Cardiac septum (tissue), 1 donor: ENCODE measurements around the gene C1QTNF4. TPM values are rescaled to one million over a fixed set of nuclear protein-coding genes. Genes with fewer than 3 reads are reported as not detected.
"Not testable (repeated sequence)": the region's sequence is repeated elsewhere in the genome, so short reads cannot be mapped to it uniquely, and the experiment has no call there.

Source experiments
- DNase-seq: peaks from one replicate; pipeline ENCODE4 v3.0.0-alpha.2; 2020; ENCODE audit warnings: low spot score
- intact Hi-C: fragments of 100-400 bp; cut with DNase I; formaldehyde crosslinking; loops from one replicate; pipeline ENCODE4 v1.14.0; 2022
- long read RNA-seq: library from polyadenylated mRNA; unstranded; transcript quantifications from one replicate; pipeline ENCODE4 v2.0.0, GENCODE V29; 2021
- total RNA-seq: library from RNA; stranded (reverse); fragmentation: NEBNext Ultra II Directional; extraction: Animal tissue kit (Norgen Biotek cat#: 25700); gene quantifications from one replicate; pipeline ENCODE4 v1.2.1, GENCODE V29; 2021
- donor health status: DM: no; HTN: no; CAD: no.

Gene C1QTNF4
- 0.51 TPM for total RNA-seq
- long read RNA-seq, partial matches to known transcripts, result 0 of 1 reads
- long read RNA-seq, other reads (novel, unspliced or antisense), result 1 of 1 reads

DNA sequence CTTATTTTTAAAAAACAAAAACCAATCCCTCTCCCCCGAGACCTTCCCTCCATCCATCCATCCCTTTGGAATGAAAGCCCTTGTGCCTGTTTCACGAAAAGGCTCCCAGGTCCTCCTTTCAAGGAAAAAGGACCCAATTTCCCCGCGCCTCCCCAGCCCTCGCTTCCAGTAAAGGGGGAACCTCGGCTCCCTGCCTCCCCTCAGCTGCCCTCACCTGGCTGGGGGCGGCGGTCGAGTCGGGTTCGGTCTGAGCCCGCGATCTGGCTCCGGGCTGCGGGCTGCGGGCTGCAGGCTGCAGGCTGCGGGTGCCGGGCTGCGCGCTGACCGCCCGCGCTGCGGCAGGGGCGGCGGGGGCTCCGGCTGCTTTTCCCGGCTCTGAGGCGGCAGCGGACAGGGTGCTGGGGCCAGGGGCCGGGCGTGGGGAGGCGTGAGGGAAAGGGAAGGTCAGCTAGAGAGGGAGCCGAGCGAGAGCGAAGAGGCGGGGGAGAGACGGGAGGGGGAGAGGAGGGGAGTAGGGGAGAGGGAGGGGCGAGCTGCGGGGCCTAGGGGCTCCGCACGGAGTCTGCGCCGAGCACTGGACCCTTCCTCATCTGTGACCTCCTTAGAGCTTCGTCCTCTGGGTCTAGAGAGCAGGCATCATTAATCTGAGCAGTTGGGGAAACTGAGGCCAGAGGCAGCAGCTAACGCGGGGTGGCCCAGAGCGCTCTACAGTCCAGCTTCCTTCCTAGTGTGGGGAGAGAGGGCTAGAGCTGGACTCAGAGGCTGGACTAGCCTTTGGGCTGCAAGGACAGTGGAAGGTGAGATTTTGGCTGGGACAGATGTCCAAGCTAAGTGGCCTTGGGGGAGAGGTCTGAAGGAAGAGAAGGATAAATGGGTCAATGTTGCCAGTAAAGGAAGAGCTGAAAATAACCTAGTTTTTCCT lies at the start of gene C1QTNF4:
TSS of gene C1QTNF4 (minus strand) at position 478 of the 922 bp plus-strand sequence. CDS start 3,601 bp downstream, outside the sequence.
- DNase-seq, result no peak
- intact Hi-C loops, result no loop called here

DNA sequence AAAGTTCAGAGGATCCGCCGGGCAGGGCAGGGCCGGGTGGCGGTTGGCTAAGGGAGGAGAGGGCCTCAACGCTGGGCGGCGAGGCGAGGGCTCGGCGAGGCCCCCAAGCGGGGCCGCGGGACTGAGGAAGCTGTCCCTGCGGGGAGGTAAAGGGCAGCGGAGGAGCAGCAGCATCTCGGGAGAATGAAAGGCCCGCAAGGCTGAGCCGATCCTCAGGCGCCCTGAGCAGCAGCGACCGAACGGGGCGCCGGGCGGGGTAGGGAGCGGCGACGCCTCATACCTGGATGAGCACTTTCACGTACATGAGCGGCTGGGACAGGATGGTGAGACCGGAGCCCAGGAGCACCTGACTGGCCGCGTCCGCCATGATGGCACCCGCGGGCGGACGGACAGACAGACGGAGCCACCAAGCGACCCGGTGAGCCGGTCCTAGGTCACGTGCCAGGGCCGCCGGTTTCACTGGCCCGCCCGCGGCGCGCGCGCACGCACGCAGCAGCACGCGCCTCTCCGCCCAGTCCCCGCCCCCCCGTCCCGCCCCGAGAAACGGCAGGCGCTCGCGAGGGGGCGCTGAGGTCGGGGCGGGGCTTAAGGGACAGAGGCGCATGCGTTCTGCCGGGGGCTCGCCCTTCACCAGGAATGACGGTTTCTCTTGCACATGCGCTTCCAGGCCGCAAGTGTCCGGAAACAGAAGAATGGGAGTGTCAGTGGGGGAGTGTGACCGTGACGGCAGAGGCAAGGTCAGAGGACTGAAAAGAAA lies 48.1 kb upstream of the C1QTNF4 start, which contains the start of gene MTCH2:
TSS of gene MTCH2 (minus strand) at position 461 of the 757 bp plus-strand sequence. CDS start at position 367, 94 bp downstream.
- intact Hi-C loops, result loop anchor here (2.0 kb wide), 1 partner anchor 207 kb away; the partner anchor contains the start of gene NUP160
- peak; percentile 98 for DNase-seq

DNA sequence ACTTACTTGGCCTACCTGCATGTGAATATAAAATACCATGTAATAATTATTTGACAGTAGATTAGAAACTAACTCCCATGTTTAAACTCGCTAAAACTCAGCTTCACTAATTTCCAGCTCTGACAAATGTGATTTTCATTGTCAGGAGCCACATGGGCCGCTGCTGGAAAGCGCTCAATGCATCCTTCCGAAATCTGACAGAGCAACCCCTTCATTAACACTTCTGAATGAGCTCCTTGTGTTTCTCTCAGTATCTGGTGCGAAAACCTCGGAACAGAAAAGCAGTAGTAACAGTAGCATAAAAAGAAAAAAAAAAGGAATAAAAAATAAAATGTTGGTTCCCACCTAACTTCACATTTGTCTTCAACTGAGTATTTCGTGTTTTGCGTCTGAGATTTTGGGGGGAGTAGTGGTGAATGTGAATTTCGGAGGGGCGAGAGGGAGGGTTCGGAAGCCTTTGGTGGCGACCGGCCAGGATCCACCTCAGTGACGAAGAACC lies 47.4 kb upstream of the C1QTNF4 start:
- DNase-seq, result no peak
- intact Hi-C loops, result loop anchor here (2.0 kb wide), 1 partner anchor 207 kb away; the partner anchor contains the start of gene NUP160

DNA sequence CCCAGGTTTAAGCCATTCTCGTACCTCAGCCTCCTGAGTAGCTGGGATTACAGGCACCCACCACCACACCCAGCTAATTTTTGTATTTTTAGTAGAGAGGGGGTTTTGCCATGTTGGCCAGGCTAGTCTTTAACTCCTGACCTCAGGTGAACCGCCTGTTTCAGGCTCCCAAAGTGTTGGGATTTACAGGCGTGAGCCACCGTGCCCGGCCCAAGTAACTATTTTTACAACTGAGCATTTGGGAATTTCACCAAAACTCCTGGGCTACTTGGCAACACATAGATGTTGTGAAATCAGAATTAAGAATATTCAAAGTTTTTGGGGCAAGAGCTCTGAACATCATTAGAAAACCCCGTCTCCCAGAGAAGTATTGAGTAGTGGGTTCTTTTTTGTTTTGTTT lies 46.3 kb upstream of the C1QTNF4 start:
- DNase-seq, intact Hi-C loops: not testable (repeated sequence)

DNA sequence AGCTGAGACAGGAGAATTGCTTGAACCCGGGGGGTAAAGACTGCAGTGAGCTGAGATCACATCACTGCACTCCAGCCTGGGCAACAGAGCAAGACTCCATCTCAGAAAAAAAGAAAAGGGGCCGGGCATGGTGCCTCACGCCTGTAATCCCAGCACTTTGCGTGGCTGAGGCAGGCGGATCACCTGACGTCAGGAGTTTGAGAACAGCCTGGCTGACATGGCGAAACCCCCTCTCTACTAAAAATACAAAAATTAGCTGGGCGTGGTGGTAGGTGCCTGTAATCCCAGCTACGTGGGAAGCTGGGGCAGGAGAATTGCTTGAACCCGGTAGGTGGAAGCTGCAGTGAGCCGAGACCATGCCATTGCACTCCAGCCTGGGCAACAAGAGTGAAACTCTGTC lies 42.1 kb upstream of the C1QTNF4 start:
- DNase-seq, intact Hi-C loops: not testable (repeated sequence)

DNA sequence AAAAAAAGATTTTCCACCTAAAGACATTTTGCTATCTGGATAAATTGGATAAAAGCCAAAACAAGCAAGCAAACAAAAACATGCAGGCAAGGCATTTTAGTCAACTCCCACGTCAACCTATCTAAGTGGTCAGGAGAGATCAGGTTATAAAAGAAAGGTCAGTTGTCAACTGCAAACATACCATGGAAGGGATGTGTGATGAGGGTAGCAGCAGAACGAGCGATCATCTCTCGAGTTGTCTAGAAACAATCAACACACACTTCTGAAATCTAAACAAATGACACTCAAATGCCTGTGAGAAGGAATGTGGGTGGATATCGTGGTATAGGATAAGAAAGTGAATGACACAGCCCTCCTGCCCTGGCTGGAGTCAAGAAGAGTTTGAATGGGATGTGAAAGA lies 37.3 kb upstream of the C1QTNF4 start:
- intact Hi-C loops, result no loop called here

DNA sequence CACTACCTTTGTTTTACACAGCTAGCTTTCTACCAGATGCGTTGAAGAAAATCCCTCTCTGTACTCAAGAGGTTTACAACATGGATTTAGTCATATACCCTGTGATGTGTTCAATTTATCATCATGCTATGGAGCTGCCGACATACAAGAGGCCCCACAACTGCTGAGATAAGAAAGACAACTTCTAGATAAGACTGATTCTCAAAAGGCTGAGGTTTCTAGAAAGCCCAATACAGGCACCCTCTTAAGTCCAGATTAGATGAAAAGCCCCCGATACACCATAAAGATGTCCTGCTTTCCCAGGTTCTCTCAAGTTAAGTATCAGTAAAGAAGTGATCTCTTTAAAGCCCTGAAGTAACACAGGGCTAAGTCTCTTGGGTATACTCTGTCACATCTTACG lies 33.8 kb upstream of the C1QTNF4 start:
- no peak for DNase-seq
- intact Hi-C loops, result no loop called here

More for the DNA sequence above, 37.3 kb upstream of the C1QTNF4 start:
- DNase-seq, result no peak

DNA sequence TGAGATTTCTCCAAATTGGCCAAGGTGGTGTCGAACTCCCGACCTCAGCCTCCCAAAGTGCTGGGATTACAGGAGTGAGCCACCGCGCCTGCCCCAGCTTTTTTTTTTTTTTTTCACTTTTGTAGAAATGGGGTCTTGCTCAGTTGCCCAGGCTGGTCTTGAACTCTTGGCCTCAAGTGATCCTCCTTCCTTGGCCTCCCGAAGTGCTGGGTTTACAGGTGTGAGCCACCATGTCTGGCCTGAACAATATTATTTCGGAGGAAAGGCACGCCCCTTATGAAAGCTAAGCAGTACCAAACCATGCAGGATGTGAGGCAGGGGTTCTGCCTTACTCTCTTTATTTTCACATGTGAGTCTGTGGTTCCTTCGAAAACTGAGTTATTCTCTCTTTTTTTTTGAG lies 32.0 kb upstream of the C1QTNF4 start:
- intact Hi-C loops, result no loop called here
- no peak for DNase-seq

DNA sequence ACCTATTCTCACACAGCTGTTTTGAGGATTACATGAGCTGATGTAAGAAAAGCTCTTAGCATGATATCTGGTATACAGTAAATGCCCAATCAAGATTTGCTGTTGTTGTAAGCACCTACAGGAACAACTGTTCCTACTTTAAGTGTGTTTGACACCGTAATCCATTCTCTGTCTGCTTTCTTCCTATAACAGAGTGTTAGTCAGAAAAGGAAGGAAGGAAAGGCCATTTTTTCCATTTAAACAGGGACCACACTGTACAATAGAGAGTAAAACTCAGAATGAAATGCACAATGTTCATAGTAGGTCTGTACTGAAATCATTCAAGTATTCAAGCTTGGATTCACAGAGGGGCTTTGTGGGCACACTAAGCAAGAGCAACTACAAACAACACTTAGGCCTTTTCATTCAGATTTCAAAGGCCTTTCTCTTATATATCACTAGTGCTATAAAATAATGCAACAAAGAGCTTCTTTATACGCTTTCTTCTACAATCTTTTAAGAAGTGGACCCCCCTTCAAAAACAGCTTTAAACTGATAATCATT lies 26.7 kb upstream of the C1QTNF4 start:
- intact Hi-C loops, result no loop called here
- DNase-seq, result no peak

DNA sequence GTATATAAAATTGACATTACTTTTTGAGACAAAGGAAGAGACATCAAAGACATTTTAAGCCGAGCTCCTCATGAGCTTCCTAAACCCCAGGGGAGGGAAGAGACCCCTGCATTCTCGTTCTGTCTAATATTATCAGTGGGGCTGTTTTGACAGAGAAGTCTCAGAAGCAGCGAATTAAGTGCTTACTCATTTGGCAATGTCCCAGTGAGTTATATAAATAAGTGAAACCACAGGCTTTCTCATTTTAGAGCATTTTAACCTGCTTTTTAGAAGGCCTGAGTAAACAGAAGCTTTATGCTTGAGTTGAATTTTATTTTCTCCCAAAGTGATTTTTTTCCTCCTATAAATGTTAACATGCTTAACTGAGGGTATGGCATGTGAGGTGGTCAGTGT lies 23.2 kb upstream of the C1QTNF4 start:
- intact Hi-C loops, result no loop called here
- no peak for DNase-seq

DNA sequence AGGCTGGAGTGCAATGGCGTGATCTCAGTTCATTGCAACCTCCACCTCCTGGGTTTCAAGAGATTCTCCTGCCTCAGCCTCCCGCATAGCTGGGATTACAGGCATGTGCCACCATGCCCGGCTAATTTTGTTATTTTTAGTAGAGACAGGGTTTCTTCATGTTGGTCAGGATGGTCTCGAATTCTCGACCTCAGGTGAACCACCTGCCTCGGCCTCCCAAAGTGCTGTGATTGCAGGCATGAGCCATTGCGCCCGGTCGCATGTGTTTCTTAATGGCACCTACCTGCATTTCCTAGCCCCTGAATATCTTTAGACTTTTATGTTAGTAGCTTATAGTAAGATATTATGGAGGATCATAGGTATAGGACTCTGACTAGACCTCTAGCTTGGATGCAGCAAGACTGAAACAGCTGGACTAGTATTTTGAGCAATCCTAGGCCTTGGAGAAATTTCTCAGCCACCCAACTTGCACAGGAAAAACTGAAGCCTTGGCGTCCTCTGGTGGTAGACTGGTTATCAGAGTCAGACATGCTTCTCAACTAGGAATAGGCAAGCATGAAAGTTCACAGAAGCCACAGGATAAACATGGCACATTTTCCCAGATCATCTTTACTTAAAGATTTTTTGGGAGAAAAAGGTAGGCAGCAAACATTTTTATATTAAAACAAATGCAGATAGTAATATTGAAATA lies 22.7 kb upstream of the C1QTNF4 start:
- no peak for DNase-seq
- intact Hi-C loops, result no loop called here

DNA sequence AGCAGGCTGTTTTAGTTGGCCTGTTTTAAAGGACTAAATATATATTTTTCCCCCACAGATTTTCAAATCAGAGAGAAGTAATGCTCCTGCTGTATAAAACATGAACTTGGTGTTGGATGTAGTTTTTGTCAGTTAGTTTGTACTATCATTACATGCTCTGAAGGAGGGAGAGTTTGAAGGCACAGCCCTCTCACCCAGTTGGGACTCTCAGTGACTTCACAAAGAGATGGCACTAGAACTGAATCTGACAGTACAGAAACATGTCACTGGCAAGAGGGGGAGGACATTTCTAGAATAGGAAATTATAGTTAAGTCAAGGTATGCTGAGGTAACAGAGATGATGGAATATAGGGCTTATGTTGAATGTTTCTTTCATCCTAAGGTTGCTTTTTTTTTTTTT lies 21.0 kb upstream of the C1QTNF4 start:
- no peak for DNase-seq
- intact Hi-C loops, result no loop called here

DNA sequence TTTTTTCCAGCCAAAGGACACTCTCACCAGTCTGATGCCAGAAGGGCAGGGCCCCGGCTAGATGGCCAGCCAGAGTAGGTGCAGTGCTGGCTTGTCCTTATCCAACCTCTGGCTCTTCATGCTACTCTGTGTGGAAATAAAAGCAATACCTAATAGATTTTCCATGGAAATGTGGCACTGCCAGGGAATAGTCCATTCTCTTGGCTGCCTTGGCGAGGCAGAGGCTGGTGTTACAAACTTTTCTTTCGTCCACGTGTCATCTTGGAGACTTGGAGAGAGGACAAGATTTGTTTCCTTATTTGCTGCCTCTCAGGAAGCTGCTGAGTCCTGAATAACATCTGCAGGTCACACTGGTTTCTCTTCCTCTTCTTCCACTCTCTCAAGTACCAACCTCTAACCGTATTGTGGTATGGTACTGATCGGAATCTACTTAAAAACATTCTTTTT lies 17.2 kb upstream of the C1QTNF4 start:
- DNase-seq, result no peak
- intact Hi-C loops, result no loop called here

DNA sequence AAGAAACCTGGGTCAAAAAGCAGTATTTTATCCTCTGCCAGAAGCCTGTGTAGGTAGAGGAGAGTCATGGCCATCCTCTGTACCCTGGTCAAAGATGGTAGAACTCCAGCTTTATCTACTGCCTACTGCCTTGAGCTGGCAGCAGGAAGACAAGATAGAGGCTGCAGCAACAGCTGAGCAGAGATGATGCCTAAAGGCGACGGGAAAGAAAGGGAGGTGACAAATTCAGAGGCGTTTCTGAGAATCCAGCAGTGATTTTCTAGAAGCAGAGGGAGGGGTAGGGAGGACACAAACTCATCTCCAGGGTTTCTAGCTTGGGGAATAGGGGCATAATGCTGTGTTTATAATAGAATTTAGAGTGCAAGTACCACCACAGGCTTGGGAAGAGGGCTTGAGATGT lies 15.5 kb upstream of the C1QTNF4 start:
- intact Hi-C loops, result loop anchor here (10.0 kb wide), 1 partner anchor 115 kb away; no protein-coding TSS in a partner anchor
- DNase-seq, result no peak

DNA sequence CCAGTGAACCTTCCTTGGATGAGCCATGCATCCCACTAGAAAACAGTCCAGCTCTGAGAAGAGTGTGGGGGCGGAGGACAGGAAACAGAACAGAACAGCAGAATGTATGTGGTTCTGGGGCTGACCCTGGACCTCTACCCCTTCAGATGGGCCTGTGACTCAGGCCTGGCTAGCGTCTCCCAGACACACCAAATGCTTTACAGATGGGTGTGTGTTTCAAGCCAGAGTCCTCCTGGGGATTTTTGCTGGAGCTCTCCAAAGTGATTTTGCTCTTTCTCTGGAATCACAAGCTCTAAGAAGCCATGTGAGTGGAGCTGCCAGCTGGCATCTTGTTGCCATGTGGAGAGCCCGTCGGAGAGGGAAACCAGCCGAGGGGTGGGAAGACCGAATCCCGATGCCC lies 13.2 kb upstream of the C1QTNF4 start:
- no peak for DNase-seq
- intact Hi-C loops, result loop anchor here (10.0 kb wide), 1 partner anchor 113 kb away; no protein-coding TSS in a partner anchor

DNA sequence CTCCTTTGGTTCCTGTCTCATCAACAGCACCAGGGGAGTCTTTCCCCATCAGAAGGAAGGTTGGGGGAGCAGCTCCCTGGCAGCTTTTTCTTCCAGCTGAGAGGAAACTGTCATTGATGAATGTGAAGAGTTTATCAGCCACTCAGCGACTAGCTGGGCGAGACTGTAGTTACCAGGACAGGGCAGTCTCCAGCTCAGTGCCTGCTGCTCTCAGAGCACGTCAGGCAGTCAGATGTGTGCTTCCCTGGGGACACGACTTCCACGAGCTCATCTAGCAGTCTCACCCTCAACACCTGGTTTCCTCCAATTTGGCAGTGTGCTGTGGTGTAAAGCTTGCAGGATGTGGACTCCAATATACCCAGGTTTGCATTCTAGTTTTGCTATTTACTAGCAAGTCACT lies 12.5 kb upstream of the C1QTNF4 start:
- no peak for DNase-seq
- intact Hi-C loops, result loop anchor here (10.0 kb wide), 1 partner anchor 112 kb away; no protein-coding TSS in a partner anchor

DNA sequence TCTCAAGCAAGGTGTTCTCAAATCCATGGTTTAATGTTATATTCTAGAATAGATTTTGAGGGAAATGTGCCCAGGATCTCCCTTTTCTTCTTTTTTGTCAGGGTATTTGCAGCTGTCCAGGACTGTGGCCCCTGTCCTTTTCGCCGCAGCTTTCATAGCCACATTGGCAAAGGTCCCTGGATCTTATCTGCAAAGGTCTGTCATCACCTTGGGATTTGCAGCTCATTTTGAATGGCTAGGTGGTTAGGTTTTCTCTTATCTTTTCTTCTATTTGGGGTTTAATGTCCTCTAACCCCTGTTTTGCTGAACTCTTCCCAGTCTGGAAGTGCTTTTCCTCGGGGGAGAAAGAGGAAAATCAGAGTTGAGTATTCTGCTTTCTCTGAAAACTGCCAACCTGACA lies 11.7 kb upstream of the C1QTNF4 start:
- intact Hi-C loops, result loop anchor here (10.0 kb wide), 1 partner anchor 111 kb away; no protein-coding TSS in a partner anchor
- DNase-seq, result no peak

DNA sequence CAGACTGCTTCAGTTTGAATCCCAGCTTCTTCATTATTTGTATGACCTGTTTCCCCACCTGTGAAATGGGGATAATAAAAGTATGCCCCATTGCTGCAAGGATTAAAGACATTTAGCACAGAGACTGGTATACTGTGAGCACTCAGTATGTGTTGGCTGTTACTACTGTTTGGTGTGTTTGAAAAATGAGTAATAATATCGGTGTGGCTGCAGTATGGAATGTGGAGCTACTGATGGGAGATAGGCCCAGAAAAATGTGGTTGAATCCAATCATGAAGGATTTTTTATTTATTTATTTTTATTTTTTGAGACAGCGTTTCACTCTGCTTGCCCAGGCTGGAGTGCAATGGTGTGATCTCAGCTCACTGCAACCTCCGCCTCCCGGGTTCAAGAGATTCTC lies 9.1 kb upstream of the C1QTNF4 start:
- intact Hi-C loops, result loop anchor here (10.0 kb wide), 1 partner anchor 108 kb away; no protein-coding TSS in a partner anchor

DNA sequence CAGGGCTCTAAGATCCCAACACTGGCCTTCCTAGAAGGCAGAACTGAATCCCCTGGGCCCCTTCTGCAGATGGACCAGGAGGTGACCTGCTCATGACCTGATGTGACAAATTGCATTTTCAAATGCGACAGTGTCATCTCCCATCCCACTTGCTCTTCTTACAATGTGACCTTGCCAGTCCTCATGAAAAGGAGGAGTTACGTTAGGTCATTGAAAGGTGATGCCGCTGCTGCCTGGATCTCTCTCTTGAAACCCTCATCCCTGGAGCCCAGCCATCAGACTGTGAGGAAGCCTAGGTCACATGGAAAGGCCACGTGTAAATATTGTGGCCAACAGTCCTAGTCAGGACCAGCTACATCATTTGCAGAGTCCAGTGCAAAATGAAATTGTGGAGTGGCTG lies 5.7 kb upstream of the C1QTNF4 start:
- no peak for DNase-seq
- intact Hi-C loops, result loop anchor here (10.0 kb wide), 1 partner anchor 105 kb away; no protein-coding TSS in a partner anchor

More for the DNA sequence above, 9.1 kb upstream of the C1QTNF4 start:
- no peak for DNase-seq
